ENCODE results near the gene IGLL5.

DNA sequence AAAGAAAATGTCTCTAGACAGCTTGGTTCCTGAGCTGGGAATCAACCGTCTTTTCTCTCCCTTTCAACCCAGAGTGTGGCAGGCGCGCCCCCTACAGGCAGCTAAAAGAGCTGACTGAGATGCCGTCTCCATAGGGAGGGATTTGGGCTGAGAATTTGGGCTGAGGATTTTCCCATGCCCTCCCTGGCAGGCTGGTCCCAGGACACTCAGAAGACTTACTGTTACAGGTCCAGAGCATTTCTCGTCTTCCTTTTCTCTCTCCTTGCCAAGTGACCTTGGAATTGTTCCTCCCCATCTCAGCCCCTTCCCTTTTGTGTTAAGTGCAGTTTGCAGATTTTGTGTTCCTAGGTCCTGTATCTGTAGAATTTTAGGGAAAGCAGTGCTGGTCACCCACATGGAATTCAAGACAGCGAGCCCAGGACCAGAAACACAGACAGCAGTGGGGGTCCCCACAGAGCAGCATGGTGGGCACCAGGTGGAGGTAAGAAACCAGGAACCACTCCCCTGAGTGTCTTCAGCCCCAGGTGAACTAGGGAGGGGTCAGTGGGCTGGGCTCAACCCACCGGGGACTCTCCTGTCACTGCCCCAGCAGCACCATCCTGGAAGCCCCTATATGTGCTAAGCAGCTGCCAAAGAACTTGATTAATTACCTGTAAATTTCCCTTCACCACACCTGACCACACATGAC is 9.9 kb upstream of the IGLL5 start:
- TF ChIP-seq, protein P1, sequence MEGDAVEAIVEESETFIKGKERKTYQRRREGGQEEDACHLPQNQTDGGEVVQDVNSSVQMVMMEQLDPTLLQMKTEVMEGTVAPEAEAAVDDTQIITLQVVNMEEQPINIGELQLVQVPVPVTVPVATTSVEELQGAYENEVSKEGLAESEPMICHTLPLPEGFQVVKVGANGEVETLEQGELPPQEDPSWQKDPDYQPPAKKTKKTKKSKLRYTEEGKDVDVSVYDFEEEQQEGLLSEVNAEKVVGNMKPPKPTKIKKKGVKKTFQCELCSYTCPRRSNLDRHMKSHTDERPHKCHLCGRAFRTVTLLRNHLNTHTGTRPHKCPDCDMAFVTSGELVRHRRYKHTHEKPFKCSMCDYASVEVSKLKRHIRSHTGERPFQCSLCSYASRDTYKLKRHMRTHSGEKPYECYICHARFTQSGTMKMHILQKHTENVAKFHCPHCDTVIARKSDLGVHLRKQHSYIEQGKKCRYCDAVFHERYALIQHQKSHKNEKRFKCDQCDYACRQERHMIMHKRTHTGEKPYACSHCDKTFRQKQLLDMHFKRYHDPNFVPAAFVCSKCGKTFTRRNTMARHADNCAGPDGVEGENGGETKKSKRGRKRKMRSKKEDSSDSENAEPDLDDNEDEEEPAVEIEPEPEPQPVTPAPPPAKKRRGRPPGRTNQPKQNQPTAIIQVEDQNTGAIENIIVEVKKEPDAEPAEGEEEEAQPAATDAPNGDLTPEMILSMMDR (IDR thresholded peaks at IDR 0.05), result peak; percentile 49 to 76 (median 70)
- TF ChIP-seq POLR2A (IDR thresholded peaks at IDR 0.05), result no peak
